Activated CD8-positive, alpha-beta memory T cell treated with anti-CD3 and anti-CD28 coated beads for 4 hours (primary cell): ENCODE data around the gene ZNF831.

Experiments
- DNase-seq, 2 donors: peaks; one replicate each; pipeline ENCODE4 v3.0.0-alpha.2; 2020; ENCODE audit warnings: low read depth in 2 of 2

ZNF831 gene

GRCh38 chr20:59214073-59214472 is 50.5 kb downstream of the ZNF831 start:
- DNase-seq: no peak

GRCh38 chr20:59214606-59215547 is 51.3 kb downstream of the ZNF831 start:
- no peak for DNase-seq

GRCh38 chr20:59217173-59217572 is 53.6 kb downstream of the ZNF831 start:
- no peak for DNase-seq

DNA sequence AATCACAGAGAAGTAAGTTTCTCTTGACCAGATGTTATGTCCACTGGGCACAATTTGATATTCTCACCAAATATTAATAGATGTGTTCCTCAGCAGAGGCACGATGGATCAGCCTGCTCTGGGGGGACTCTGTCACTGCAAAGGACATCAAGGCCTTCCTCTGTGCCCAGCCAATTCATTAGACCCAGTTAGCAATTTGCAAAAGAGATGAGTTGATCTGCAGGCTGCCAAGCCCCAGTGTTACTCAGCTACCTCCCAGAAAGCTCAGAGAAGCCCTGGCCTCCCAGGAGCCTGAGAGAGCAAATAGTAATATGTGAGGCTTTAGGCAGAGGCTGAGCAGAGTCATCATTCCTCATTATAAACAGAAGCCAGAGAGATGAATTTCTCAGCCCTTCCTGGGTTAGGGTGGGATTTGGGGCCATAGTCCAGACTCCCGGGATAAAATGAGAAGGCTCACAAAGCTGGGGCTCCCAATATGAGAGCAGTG is 54.2 kb downstream of the ZNF831 start:
- DNase-seq: no peak

DNA sequence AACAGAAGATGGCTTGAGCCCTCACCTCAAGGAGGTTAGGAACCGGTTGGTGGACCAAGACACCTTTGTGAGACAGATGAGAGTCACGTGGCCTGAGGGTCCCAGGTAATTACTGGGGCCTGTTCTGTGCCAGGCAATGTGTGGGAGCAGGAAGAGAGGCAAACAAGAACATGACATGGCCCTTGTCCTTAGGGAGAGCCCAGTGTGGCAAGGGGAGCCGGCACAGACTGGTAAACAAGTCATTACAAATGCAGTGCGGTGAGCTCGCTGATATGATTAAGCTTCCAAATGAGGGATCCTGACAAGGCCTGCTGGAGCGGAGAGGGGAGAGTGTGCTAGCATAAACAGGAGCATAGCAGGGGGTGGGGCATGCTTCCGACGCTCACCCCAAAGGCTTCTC is 55.6 kb downstream of the ZNF831 start:
- no peak for DNase-seq

- DNase-seq: no peak
Measured at GRCh38 chr20:59220161-59220560, 56.5 kb downstream of the ZNF831 start.

DNA sequence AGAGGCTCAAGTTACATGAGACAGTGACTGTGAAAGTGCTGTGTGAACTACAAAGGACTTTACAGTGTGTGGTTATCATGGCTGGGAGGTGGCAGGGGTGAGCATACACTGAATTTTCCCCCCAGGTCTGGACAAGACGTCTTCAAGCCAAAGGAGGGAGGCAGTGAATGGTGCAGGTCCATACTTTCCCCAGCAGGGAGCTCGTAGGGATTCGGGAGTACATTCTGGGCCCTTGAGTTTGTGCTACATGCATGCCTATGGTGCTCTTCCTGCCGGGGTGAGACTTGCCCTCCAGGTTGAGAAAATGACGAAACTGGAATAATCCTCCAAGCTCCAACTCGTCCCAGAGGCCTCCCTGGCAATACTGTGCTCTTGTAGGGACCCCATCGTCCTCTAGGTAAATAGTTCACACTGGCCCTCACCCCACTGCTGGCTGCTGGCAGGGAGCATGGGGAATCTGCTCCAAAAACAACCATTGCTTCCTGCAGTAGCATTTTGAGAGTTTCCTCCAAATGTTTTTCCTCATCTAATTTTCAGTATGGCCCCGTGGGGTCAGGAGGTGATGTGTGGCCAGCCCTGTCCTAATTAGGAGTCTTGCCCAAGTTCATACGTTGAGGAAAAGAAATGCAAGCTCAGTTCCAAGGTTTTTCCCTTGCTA is 57.6 kb downstream of the ZNF831 start:
- no peak for DNase-seq

DNA sequence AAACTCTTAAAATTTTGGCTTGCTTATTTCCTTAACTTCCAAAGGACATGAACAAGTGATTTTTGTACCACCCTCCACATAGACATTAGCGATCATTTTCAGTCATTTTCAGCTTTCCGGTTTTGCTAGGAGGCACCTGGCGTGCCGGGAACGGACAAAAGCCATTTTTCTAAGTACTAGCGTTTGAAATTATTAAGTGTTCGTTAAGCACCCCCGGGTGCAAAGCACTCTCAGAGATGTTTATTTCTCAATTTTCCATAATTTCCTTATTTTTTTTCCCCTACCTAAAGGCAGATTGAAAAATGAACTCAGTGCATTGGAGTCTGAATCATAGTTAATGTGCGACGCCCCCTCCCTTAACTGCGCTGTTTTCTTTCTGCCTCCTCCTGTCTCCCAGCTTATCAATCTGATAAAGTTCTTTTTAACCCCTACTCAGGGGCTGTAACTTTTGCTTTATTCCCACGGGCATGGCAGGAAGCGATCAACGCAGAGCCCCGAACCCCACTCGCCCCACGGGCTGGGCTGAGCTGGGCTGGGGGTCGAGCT is 58.2 kb downstream of the ZNF831 start:
- no peak for DNase-seq

- DNase-seq: peak; percentile 43 to 56
Measured at GRCh38 chr20:59222253-59223181, 58.9 kb downstream of the ZNF831 start.

DNA sequence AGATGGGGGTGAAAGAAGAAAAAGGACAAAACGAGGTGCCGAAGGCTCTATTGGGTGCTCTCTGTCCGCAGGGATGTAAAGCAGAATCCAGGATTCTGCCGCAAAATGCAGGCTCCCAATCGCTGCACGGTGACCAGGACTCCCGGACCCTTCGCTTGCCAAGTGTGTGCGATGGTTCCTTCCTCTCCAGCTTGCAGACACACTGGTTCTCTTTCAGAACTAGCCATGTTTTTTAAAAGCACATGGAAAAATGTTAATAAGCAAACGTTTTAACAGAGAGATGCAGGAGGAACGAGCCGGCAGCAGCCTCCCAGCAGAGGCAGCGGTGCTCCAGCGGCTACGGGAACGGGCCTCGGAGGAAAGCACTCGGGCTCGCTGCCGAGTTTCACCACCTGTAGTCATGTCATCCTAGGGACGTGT is 59.6 kb downstream of the ZNF831 start:
- no peak for DNase-seq

DNA sequence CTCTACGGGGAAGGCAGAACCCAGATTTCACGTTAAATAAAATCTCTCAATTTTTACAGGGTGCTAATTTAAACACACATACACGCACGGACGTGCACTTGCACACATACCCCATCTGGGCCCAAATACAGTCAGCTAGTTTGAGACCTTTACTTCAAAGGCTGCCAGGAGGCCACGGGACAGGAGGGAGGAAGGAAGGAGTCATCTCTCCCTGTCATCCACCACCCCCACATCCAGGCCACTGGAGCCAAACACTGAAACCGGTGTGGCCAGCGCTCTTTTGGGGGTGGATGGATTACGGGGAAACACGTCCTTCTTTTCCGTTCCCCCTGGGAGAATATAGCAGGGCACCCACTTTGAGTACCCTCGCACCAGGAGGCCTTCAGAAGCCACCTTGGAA is 60.1 kb downstream of the ZNF831 start:
- DNase-seq: no peak

- DNase-seq: no peak
Measured at GRCh38 chr20:59224236-59224635, 60.6 kb downstream of the ZNF831 start.

GRCh38 chr20:59230385-59230784 is 66.8 kb downstream of the ZNF831 start:
- DNase-seq: no peak

DNA sequence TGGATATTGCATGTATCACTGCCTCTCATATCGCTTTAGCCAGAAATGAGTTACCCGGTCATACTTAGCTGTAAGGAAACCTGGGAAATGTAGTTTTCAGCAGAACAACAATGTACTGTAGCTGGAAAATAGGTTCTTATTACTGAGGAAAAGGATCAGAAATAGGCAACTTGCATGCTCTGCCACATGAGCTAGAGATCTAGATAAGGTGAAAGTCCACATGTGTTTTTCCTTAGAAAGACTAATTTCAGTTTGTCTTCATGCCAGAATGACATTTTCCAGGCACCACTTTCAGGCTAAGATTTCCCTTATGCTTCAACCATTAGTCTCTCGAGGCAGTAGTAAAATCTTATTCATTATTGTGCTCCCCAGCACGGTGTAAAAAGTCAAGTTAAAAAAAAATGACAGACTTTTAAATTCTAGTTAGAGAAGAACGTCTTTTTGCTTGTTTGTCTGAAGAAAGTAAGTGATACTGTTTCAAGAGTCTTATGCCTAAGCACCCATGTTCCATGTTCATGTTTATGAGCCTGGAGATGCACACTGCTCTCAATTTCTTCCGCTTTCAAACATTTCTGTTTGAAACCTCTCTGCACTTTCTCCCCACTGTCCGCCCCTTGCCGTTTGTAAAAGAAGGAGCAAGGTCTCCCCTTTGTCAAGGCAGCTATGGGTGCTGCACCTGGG is 67.6 kb downstream of the ZNF831 start:
- DNase-seq: no peak

- DNase-seq: no peak
Measured at GRCh38 chr20:59232618-59233017, 69.0 kb downstream of the ZNF831 start.

GRCh38 chr20:59235226-59235625 is 71.6 kb downstream of the ZNF831 start:
- no peak for DNase-seq

DNA sequence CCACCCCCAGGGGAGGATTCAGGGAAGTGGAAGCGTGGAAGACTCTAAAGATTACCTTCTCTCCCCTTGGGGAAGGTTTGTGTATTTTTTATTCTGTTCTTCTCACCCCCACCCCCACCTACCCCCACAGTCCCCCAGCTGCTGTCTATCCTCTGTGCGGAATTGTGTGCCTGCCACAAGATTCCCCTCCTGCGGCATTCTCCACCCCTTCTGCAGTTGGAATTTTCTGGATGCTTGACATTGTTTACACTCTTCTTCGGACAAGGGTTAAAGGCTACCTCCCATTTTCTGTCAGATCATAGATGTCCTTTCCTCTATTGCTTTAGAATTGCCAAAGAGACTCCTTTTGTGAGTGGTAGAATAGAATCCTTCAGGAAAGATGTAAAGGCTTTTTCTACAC is 76.4 kb downstream of the ZNF831 start:
- DNase-seq: no peak

DNA sequence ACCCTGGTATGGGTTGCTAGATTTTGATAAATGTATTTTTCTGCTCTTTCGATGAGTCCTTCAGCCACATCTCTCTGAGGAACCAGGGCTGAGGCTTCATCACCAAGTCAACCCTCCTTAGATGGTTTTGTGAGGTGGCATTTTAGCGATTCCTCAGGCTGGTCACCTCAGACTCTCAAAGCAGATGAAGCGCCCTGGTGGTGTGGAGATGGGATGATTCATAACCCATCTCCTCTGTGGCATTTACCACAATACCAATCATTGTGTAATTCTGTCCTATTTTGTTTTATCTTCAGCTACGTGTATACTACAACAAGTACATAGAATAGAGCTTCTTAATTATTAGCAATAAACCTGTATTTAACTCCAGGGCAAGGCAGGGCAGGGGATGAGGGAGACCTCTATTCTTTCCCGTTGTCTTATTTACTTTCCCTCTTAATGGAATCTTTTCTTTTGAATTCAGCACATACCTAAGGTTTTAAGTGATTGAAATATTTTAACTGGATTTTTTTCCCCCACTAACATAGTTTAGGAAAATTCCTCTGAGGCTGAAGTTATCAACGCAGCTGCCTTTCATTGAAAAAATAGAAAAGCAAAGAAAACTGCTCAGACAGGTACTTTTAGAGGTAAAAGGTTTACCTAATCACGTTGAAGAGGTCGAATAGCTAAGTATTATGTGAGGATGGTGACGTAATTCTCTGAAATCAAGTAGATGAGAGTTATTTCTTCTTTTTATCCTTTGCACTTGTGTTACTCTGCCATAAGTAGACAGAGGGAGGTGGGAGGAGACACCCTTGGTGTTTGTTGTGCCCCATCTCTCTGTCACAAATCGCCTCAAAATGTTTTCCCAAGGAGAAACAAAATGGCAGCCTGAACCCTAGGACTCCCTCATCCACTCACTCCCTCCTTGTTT is 79.3 kb downstream of the ZNF831 start:
- no peak for DNase-seq

- no peak for DNase-seq
Measured at GRCh38 chr20:59246691-59247400, 83.2 kb downstream of the ZNF831 start.
